RWPE2 (cell line): ENCODE measurements around the gene AFG3L2.
A peak's percentile ranks its signal among the peaks of the same experiment; 100 is the strongest.

Experiments used
- ATAC-seq: fragments of 200-7000 bp; cut with Tn5 transposase; 3 replicates; pipeline ENCODE4 v1.9.1; 2021; ENCODE audit warnings: low read depth
- DNase-seq: peaks from one replicate; pipeline ENCODE4 v3.0.0-alpha.2; 2020; ENCODE audit warnings: low spot score
- H3K27ac ChIP-seq: fragments of 450-650 bp; 2 replicates; pipeline ENCODE4 v1.5.1; 2017; ENCODE audit warnings: mild to moderate bottlenecking; ENCODE audit not compliant: poor library complexity, severe bottlenecking
- H3K27me3 ChIP-seq: fragments of 250-450 bp; sonication (Bioruptor Pico); 2 replicates; pipeline ENCODE4 v1.5.1; 2021; ENCODE audit warnings: mild to moderate bottlenecking, moderate library complexity; ENCODE audit not compliant: insufficient read depth, poor library complexity, severe bottlenecking
- H3K36me3 ChIP-seq: fragments of 250-450 bp; sonication (Bioruptor Pico); 2 replicates; pipeline ENCODE4 v1.5.1; 2020; ENCODE audit warnings: low read depth, mild to moderate bottlenecking, moderate library complexity
- H3K4me1 ChIP-seq: fragments of 250-450 bp; sonication (Bioruptor Pico); 2 replicates; pipeline ENCODE4 v1.5.1; 2021; ENCODE audit warnings: mild to moderate bottlenecking, moderate library complexity; ENCODE audit not compliant: insufficient read depth, poor library complexity, severe bottlenecking
- H3K4me3 ChIP-seq: fragments of 250-450 bp; sonication (Bioruptor Pico); 2 replicates; pipeline ENCODE4 v1.5.1; 2021; ENCODE audit warnings: mild to moderate bottlenecking, moderate library complexity; ENCODE audit not compliant: severe bottlenecking
- H3K9me3 ChIP-seq: fragments of 250-450 bp; sonication (Bioruptor Pico); 2 replicates; pipeline ENCODE4 v1.5.1; 2021; ENCODE audit warnings: mild to moderate bottlenecking, moderate library complexity; ENCODE audit not compliant: severe bottlenecking
- CTCF ChIP-seq: fragments of 450-650 bp; IDR thresholded peaks from one replicate; pipeline ENCODE4 v1.5.1; 2017; ENCODE audit warnings: mild to moderate bottlenecking, moderate library complexity; ENCODE audit not compliant: poor library complexity, severe bottlenecking

AFG3L2 gene

GRCh38 chr18:12398625-12399024 lies 21.6 kb upstream of the AFG3L2 start:
- H3K27ac ChIP-seq = no peak overlapping the region
- ATAC-seq = no peak

GRCh38 chr18:12397793-12398192 lies 20.8 kb upstream of the AFG3L2 start:
- H3K4me3 ChIP-seq = no peak overlapping the region
- no peaks in the 10 kb centered on the region for H3K27me3 ChIP-seq
- DNase-seq = no peak
- no peak for TF ChIP-seq CTCF
- H3K4me1 ChIP-seq = peaks cover 5% of the 10 kb centered on the region
- H3K27ac ChIP-seq = no peak overlapping the region
- no peaks in the 10 kb centered on the region for H3K36me3 ChIP-seq
- H3K9me3 ChIP-seq = no peaks in the 10 kb centered on the region
- ATAC-seq = no peak

More at GRCh38 chr18:12398625-12399024, 21.6 kb upstream of the AFG3L2 start:
- DNase-seq = no peak
- Histone ChIP-seq H3K4me1 (peaks cover 12% of the 10 kb centered on the region), H3K4me3 (no peak overlapping the region), H3K36me3 (no peaks in the 10 kb centered on the region), H3K27me3 (no peaks in the 10 kb centered on the region), H3K9me3 (no peaks in the 10 kb centered on the region)
- no peak for TF ChIP-seq CTCF

- Histone ChIP-seq H3K27ac (no peak overlapping the region), H3K36me3 (no peaks in the 10 kb centered on the region), H3K27me3 (no peaks in the 10 kb centered on the region), H3K4me3 (no peak overlapping the region), H3K4me1 (peaks cover under 1% of the 10 kb centered on the region), H3K9me3 (no peaks in the 10 kb centered on the region)
- DNase-seq (no peak), ATAC-seq (no peak)
- no peak for TF ChIP-seq CTCF
Measured at GRCh38 chr18:12397254-12397653, 20.2 kb upstream of the AFG3L2 start.

GRCh38 chr18:12394428-12394827 lies 17.4 kb upstream of the AFG3L2 start:
- ATAC-seq (no peak), DNase-seq (no peak)
- Histone ChIP-seq H3K36me3 (no peaks in the 10 kb centered on the region), H3K4me3 (no peak overlapping the region), H3K9me3 (no peaks in the 10 kb centered on the region), H3K4me1 (no peaks in the 10 kb centered on the region), H3K27ac (no peak overlapping the region), H3K27me3 (no peaks in the 10 kb centered on the region)
- TF ChIP-seq CTCF = peak; percentile 51

- ATAC-seq (peak; percentile 26; the same call in 1 of the 3 replicates), DNase-seq (no peak)
- no peak overlapping the region for H3K4me3 ChIP-seq
- H3K4me1 ChIP-seq = no peaks in the 10 kb centered on the region
- no peaks in the 10 kb centered on the region for H3K9me3 ChIP-seq
- H3K27ac ChIP-seq = no peak overlapping the region
- H3K36me3 ChIP-seq = no peaks in the 10 kb centered on the region
- no peaks in the 10 kb centered on the region for H3K27me3 ChIP-seq
- no peak for TF ChIP-seq CTCF
Measured at GRCh38 chr18:12393998-12394397, 17.0 kb upstream of the AFG3L2 start.
